SH-SY5Y (cell line): ENCODE results near the gene MARCHF5.

ENCODE experiments used
- GATA2 ChIP-seq: IDR thresholded peaks from 2 replicates; pipeline ENCODE4 v1.6.1; 2011; ENCODE audit warnings: mild to moderate bottlenecking, low read depth, low read length
- GATA3 ChIP-seq: IDR thresholded peaks from 2 replicates; pipeline ENCODE4 v1.6.1; 2011; ENCODE audit warnings: low read depth, mild to moderate bottlenecking, low read length, moderate library complexity

Gene MARCHF5

DNA sequence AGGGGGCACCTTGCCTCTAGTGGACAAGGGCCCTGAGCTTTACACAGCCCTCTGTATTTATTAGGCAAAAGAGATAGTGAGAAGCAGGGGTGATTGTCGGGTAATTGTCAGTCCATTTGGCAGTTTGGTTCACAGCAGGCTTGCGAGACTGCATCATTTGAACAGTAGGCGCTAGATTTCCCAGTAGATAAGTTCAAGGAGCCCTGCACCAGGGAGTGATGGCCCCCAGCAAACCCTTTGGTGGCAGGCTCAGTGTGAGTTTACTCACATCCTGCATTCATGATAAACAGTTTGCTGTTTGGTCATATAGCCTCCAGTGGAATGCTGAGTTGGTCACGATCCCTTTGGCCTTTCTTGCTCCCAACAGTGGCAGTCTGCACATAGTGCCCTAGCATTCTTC lies 59.4 kb downstream of the MARCHF5 start:
- no peak for TF ChIP-seq GATA2
- TF ChIP-seq GATA3: no peak

DNA sequence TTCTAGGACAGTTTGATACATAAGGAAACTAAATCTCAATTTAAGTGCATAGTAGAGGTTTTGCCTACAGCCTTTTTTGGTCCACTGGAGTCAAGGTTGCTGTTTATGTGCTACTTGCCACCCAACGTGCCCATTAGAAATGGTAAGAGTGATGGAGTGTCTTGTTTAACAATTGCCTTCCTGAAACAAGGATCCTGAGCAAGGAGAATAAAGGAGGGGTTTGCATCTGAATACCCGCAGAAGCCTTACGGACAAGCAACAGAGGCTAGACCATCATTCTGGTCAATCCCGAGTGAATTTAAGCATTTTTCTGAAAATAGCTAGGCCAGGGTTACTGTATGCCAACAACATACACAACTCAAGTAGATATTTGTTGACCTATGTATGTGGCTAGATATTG lies 63.6 kb downstream of the MARCHF5 start:
- no peak for TF ChIP-seq GATA3
- no peak for TF ChIP-seq GATA2

DNA sequence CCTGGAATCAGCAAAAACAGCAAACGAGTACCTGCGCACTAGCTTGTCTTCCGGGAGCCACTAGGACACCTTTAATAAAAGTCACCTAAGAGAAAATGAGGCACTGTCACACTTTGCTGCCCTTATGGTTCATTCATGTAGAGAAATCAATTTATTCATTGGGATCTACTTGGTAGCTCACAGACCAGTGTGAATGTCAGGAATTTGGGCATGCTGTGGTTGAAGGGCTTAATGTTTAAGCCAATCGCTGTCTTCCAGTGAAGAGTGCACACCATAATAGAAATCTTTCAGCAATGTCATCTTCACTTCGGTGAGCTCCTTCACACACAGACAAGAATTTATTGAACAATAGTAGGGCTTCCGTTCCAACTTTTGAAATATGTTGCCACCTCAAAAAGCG lies 65.1 kb downstream of the MARCHF5 start:
- no peak for TF ChIP-seq GATA2

DNA sequence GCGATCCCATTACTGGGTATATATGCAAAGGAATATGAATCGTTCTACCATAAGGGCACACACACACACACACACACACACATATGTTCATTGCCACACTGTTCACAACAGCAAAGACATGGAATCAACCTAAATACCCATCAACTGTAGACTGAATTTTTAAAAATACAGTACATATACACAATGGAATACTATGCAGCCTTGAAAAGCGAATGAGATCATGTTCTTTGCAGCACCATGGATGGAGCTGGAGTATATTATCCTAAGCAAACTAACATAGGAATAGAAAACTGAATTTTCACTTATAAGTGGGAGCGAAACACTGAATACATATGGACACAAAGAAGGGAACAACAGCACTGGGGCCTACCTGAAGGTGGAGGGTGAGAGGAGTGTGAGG lies 72.5 kb downstream of the MARCHF5 start:
- TF ChIP-seq GATA3 (no peak), GATA2 (no peak)

DNA sequence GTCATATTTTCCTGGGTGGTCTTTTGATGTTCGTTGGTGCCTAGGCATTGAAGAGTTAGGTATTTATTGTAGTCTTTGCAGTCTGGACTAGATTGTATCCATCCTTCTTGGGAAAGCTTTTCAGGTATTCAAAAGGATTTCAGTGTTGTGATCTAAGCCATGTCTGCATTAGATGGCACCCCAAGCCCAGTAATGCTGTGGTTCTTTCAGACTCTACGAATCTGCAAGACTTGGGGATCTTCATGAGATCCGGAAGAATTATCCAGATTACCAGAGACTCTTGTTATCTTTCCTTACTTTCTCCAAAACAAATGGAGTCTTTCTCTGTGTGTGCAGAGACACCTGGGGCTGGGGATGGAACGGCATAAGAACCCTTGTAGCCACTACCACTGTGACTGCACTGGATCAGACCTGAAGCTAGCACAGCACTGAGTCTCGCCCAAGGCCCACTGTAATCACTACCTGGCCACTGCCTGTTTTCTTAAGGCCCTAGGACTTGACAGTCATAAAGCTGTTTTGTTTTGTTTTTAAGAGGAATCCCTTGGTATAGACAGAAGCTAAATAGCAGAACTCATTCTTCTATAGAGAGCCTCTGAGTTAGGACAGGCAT lies 75.5 kb downstream of the MARCHF5 start:
- TF ChIP-seq GATA2 (no peak), GATA3 (no peak)

DNA sequence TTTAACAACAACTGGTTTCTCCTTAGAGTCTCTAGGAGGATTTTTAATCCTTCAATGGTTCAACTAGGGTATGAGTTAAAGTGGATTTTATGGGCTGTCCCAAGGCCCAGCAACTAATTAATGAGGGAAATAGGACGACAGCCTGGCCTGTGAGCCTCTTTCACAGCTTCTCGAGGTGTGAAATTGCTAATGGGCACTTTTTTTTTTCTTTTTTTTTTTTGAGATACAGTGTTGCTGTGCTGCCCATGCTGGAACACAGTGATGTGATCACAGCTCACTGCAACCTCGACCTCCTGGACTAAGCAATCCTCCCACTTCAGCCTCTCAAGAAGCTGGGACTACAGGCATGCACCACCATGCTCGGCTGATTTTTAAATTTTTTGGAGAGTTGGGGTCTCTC lies 87.0 kb downstream of the MARCHF5 start:
- TF ChIP-seq GATA2: no peak
- TF ChIP-seq GATA3: no peak

DNA sequence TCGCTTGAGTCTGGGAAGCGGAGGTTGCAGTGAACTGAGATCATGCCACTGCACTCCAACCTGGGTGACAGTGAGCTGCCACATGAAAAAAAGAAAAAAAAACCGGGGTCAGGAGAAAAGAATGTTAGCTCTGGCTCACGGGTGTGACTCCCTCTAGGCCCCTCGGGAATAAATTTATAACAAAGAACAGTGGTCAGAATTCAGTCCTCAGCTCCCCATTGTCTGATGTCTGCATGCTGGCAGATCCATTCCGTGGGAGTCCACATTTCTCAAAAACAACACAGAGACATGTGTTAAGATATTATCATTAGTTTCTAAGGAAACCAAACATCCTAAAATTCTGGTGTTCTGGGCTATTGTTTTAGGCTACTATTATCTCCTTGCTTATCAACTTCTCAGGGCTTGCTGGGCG lies 90.6 kb downstream of the MARCHF5 start:
- TF ChIP-seq GATA2 (peak; percentile 62), GATA3 (no peak)

DNA sequence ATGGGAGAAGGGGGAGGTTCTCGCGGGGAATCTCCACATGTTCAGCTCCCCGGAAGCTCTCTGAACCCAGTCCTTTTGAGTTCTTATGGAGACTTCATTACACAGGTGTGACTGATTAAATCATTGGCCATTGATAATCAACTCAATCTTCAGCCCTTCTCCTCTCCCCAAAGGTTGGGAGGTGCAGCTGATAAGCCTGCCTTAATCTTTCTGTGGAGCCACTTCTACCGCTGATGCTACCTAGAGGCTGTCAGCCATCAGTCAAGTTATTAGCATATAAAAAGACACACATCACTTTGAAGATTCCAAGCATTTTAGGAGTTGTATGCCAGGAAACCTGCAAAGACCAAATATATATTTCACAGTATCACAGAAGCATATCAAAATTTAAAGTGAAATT lies 91.7 kb downstream of the MARCHF5 start:
- no peak for TF ChIP-seq GATA2
- no peak for TF ChIP-seq GATA3

DNA sequence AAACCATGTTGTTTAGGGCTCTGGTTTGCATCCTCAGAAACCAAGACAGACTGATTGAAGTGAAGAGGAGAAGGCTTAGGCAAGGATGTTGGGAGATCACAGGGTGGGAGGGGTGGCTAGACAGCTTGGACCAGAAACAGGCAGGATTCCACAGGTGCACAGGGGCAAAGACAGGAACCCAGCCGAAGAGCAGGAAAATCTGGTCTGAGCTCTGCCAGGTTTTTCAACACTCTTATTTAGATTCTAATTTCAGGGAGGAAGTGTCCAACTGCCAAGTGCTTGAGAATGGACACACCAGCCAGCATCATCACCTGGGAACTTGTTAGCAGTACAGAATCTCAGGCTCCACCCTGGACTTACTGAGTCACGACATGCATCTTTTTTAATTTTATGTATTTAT lies 93.8 kb downstream of the MARCHF5 start:
- TF ChIP-seq GATA2: no peak
- TF ChIP-seq GATA3: no peak

DNA sequence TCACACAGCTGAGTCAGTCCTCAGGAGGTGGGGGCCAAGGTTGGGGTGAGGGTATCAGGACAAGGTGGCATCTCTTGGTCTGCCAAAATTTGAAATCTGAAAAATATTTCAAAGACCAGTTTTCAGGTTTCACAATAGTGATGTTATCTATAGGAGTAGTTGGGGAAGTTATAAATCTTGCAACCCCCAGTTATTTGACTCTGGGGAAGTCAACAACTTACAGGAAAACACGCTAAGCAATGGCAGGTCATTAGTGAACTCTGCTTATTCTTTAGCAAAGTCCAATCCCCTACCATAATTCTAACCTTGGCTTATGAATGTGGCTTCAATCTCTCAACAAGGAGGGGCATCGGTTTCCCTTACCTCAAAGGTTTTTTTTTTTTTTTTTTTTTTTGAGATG lies 94.9 kb downstream of the MARCHF5 start:
- TF ChIP-seq GATA2 (no peak), GATA3 (no peak)

DNA sequence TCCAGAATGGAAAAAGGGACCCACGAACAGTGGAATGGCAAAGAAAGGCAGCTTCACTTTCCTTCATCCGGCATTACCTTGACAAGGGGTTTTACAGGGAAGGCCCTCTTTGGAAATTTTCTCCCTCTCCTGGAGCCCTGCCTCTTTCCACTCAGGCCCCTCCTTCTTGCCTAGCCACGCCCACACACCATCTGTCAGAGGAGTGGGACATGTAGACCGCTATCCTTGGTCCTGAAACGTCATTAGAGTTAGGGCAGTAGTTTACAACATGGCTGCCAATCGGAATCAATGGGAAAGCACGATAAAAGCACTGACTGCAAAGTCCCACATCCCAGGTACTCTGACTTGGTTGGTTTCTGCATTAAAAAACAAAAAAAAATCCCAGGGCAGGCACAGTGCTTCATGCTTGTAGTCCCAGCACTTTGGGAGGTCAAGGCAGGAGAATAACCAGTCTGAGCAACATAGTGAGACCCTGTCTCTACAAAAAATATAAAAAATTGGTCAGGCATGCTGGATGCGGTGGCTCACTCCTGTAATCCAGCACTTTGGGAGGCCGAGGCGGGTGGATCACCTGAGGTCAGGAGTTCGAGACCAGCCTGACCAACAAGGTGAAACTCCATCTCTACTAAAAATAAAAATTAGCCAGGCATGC lies 96.4 kb downstream of the MARCHF5 start:
- TF ChIP-seq GATA2 (no peak), GATA3 (no peak)

DNA sequence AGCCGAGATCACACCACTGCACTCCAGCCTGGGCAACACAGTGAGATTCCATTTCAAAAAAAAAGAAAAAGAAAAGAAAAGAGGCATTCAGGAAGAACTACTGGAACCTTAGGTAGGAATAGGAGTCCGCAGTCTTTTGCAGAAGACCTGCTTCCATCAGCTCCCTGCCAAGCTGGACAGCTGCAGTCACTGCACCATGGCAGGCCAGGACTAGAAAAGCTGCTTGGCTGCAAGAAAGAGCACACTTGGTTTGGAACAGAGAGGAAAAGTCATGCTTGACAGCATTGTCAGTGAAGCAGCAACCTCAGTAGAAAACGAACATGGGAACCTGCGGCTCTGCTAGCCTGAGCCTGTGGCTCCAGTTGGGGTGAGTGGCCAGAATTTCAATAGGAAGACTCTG lies 104.3 kb downstream of the MARCHF5 start:
- TF ChIP-seq GATA3: no peak
- no peak for TF ChIP-seq GATA2
